Nephron progenitor cell (in vitro differentiated cells): ENCODE data around the gene PRLR.
A peak's percentile ranks its signal among the peaks of the same experiment; 100 is the strongest.

Source experiments
- DNase-seq: peaks from one replicate; pipeline ENCODE4 v3.0.0; 2021
- H3K27ac Mint-ChIP-seq: 2 replicates; pipeline ENCODE4 v1.8.0; 2021; ENCODE audit warnings: mild to moderate bottlenecking, moderate library complexity, mixed read lengths
- H3K27me3 Mint-ChIP-seq: 2 replicates; pipeline ENCODE4 v1.8.0; 2021; ENCODE audit warnings: mild to moderate bottlenecking, low read depth, mixed read lengths; ENCODE audit not compliant: poor library complexity
- H3K36me3 Mint-ChIP-seq: 2 replicates; pipeline ENCODE4 v1.8.0; 2021; ENCODE audit warnings: low read depth, mixed read lengths
- H3K4me1 Mint-ChIP-seq: 2 replicates; pipeline ENCODE4 v1.8.0; 2021; ENCODE audit warnings: mixed read lengths
- H3K4me3 Mint-ChIP-seq: 2 replicates; pipeline ENCODE4 v1.8.0; 2021; ENCODE audit warnings: mild to moderate bottlenecking, moderate library complexity, mixed read lengths
- H3K9me3 Mint-ChIP-seq: 2 replicates; pipeline ENCODE4 v1.8.0; 2021; ENCODE audit warnings: mild to moderate bottlenecking, moderate library complexity, mixed read lengths
- CTCF ChIP-seq: fragments of 200-600 bp; sonication (generic); IDR thresholded peaks from 2 replicates; pipeline ENCODE4 v1.5.0; 2021; ENCODE audit warnings: antibody characterized with exemption

The PRLR gene

GRCh38 chr5:35153375-35153932 is 76.8 kb downstream of the PRLR start:
- no peak for DNase-seq
- no peak overlapping the region for H3K27ac Mint-ChIP-seq
- H3K4me1 Mint-ChIP-seq: peaks cover 2% of the 10 kb centered on the region
- peaks cover 1% of the 10 kb centered on the region for H3K27me3 Mint-ChIP-seq
- peaks cover 13% of the 10 kb centered on the region for H3K36me3 Mint-ChIP-seq
- no peak for TF ChIP-seq CTCF
- no peaks in the 10 kb centered on the region for H3K9me3 Mint-ChIP-seq
- no peak overlapping the region for H3K4me3 Mint-ChIP-seq

DNA sequence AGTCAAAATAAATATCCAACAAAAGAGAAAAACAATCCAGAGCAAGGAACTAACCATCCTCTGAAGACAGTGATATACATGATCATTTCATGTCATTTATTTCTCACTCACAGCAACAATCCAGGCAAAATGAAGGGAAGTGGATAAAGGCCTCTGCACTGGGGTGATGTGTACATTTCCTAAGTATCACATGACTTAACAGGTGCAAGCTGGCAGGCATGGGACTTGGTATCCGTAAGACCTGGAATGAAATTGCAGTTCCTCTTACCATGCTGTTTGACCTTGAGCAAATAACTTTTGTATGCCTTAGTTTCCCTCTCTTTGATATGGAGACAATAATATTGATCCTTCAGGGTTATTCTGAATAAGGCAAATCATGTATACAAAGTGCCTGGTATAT is 77.6 kb downstream of the PRLR start:
- DNase-seq: no peak
- TF ChIP-seq CTCF: no peak
- H3K9me3 Mint-ChIP-seq: no peaks in the 10 kb centered on the region

DNA sequence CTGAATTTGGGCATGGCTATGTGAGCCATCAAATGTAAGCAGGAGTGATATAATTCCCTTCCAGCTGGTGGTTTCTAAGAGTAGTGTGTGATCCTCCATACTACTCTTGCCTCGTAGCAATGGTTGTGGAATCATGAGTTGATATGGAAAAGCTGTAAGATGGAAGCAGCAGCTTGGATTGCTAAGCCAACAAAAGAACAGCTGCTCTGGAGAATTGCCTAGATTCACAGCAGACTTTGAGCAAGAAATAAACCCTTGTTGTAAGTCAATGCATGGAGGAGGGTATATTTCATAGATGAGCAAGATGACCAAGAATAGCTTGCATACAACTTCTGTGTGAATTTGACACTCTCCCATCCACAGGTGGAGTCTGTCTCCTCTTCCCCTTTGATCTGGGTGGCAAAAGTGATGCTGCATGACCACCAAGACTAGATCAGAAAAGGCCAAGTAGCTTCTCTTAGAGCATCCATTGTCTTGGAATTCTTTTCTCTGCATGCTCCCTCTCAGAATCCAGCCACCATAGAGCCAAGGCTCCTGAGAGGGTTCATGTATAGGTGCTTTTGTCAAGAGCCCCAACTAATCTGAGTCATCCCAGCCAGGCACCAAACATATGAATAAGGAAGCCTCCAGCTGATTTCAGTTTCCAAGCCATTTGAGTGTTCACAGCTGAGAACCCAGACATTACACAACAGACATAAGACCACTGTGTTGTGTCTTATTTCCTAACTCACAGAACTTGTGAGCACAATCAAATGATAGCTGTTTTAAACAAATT is 79.0 kb downstream of the PRLR start:
- H3K27ac Mint-ChIP-seq: peak overlapping the region; percentile 20
- H3K4me1 Mint-ChIP-seq: no peaks in the 10 kb centered on the region
- H3K36me3 Mint-ChIP-seq: peaks cover 3% of the 10 kb centered on the region
- no peaks in the 10 kb centered on the region for H3K27me3 Mint-ChIP-seq
- no peak for DNase-seq
- TF ChIP-seq CTCF: no peak
- H3K4me3 Mint-ChIP-seq: no peak overlapping the region
- no peaks in the 10 kb centered on the region for H3K9me3 Mint-ChIP-seq

More for the DNA sequence above, 77.6 kb downstream of the PRLR start:
- Mint-ChIP-seq H3K27ac (no peak overlapping the region), H3K4me1 (no peaks in the 10 kb centered on the region), H3K36me3 (peaks cover 13% of the 10 kb centered on the region), H3K4me3 (no peak overlapping the region), H3K27me3 (no peaks in the 10 kb centered on the region)

- no peak for DNase-seq
- no peak overlapping the region for H3K27ac Mint-ChIP-seq
- H3K4me1 Mint-ChIP-seq: no peaks in the 10 kb centered on the region
- no peak overlapping the region for H3K4me3 Mint-ChIP-seq
- TF ChIP-seq CTCF: no peak
- no peaks in the 10 kb centered on the region for H3K27me3 Mint-ChIP-seq
- no peaks in the 10 kb centered on the region for H3K9me3 Mint-ChIP-seq
- H3K36me3 Mint-ChIP-seq: peaks cover 3% of the 10 kb centered on the region
Observed at GRCh38 chr5:35149041-35149440, 81.2 kb downstream of the PRLR start.

- DNase-seq: no peak
- peaks cover 4% of the 10 kb centered on the region for H3K36me3 Mint-ChIP-seq
- H3K4me3 Mint-ChIP-seq: no peak overlapping the region
- H3K27ac Mint-ChIP-seq: no peak overlapping the region
- no peaks in the 10 kb centered on the region for H3K9me3 Mint-ChIP-seq
- no peak for TF ChIP-seq CTCF
- H3K27me3 Mint-ChIP-seq: peaks cover 1% of the 10 kb centered on the region
- H3K4me1 Mint-ChIP-seq: no peaks in the 10 kb centered on the region
Observed at GRCh38 chr5:35146406-35146805, 83.9 kb downstream of the PRLR start.
